Middle frontal gyrus (tissue), 1 donor: ENCODE measurements around the gene VAV3.

Experiments used
- DNase-seq: peaks from one replicate; pipeline ENCODE4 v3.0.0-alpha.2; 2015; ENCODE audit warnings: low spot score; ENCODE audit errors: extremely low spot score

VAV3 gene

DNA sequence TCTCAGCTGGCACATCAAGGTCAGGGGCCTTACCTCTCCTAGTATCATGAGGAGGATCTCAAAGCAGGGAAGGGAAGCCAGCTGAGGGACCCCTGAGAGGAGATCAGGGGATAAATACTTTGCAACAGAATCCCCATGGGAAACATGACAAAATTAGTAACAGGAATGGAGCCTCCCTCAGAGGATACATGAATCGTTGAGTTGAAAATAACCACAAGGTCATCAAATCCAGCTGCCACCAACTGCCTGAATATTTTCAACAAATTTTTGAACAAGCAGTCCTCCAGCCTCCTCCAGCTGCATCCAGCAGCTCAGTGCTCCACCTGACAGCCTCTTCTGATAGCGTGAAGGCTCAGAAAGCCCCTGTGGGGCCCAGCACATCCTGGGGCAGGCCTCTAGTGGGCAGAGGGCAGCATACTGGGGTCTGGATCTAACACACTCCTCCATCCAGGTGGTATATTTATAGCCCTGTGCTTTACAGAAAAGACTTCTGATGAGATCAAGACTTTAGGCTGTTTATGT, 419.9 kb downstream of the VAV3 start:
- no peak for DNase-seq

GRCh38 chr1:107544285-107544684, 420.7 kb downstream of the VAV3 start:
- DNase-seq = no peak

DNA sequence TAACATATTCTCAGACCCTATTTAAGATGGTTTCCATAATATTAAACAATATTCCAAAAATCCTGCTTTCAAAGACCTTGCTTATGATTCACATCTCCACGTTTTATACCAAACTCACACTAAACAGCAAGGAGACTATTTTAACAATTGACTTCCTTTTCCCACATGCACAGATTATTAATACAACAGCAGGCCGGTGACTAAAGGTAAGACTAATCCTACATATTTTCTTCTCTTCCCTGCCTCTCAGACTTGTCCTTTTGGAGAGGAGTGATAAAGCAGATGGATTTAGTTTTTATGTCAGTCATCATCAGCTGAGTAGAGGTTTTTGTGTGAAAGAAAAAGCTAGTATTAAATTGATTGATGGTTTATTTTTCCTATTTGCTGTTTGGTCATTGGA, 423.6 kb downstream of the VAV3 start:
- DNase-seq = no peak

- no peak for DNase-seq
These were observed 426.5 kb downstream of the VAV3 start for GRCh38 chr1:107538502-107538901.

DNA sequence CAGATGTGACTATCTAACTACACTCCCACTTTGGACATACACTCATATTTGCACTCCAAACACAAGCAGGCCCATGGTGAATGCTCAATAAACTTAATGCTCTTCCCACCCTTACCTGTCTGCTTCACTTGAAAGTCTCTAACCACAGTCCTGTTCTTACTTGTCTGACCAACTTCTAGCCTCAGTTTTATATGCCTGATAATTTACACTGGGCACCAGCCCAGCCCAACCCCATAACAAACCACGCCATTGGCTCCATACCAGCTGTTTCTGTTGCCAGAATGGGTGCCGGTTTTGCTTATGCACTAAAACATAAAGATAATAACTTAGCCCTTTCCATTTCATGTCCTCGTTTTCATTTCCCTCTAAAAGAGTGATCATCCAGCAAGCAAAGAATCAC, 428.7 kb downstream of the VAV3 start:
- no peak for DNase-seq

DNA sequence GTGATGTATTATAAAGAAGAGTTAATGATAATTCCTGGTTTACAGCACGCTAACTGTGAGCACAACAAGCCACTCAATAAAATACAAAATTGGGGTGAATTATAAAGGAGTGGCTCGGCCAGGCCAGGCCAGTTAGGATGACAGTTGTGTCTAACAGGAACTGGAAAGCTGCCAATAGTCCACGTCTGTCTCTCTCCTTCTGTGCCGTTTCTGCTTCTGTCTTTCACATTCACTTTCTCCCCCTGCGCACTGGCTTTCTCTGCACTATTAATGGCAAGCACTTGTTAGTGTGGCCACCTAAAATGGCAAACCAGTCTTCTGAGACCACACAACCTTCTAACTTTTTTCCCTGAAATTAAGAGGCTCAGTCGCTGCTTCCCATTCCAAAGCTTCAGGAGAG, 429.9 kb downstream of the VAV3 start:
- DNase-seq = no peak

- no peak for DNase-seq
These were observed 430.3 kb downstream of the VAV3 start for GRCh38 chr1:107534632-107535031.

- no peak for DNase-seq
These were observed 431.5 kb downstream of the VAV3 start for GRCh38 chr1:107533436-107533835.

- no peak for DNase-seq
These were observed 432.7 kb downstream of the VAV3 start for GRCh38 chr1:107532318-107532717.

GRCh38 chr1:107531065-107531908, 433.7 kb downstream of the VAV3 start:
- DNase-seq = no peak

GRCh38 chr1:107530543-107530942, 434.4 kb downstream of the VAV3 start:
- no peak for DNase-seq

- no peak for DNase-seq
These were observed 435.4 kb downstream of the VAV3 start for GRCh38 chr1:107529511-107530149.

GRCh38 chr1:107526524-107527198, 438.3 kb downstream of the VAV3 start:
- DNase-seq = no peak

GRCh38 chr1:107525961-107526360, 439.0 kb downstream of the VAV3 start:
- no peak for DNase-seq

DNA sequence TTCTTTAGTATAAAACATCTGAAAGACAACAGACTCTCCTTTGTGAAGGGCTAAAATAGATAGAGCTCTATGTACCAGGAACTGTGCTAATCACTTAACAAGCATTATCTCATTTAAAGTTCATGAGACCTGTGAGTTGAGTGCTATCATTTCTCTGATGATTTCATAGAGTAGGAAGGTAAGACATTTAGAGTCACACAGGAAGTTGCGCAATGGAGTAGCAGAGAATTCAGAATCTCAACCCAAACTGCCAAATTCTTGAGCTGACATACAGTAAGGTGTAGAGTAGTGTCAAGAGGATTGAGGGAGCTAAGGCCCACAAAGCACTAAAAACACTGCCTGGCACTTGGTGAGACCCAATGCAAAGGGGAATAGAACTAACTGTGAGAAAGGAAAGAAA, 439.8 kb downstream of the VAV3 start:
- no peak for DNase-seq

- DNase-seq = no peak
These were observed 440.7 kb downstream of the VAV3 start for GRCh38 chr1:107524301-107524700.

DNA sequence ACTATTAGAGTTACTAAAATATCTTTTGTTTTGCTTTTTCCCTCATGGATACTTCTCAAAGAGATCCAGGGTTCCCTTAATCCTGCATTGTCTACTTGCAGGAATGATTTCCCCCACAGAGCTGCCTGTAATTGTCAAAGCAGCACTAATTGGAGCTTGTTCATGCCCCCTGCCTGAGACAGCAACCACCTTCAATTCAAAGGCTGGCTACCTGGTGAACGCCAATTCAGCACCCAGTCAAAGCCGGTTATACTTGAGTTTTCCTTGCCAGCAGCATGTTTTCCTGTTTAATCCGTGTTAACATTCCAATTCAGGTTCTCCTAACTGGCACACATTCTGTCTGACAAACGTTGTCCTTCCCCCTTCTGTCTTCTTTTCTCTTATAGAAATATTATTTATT, 441.2 kb downstream of the VAV3 start:
- DNase-seq = no peak

DNA sequence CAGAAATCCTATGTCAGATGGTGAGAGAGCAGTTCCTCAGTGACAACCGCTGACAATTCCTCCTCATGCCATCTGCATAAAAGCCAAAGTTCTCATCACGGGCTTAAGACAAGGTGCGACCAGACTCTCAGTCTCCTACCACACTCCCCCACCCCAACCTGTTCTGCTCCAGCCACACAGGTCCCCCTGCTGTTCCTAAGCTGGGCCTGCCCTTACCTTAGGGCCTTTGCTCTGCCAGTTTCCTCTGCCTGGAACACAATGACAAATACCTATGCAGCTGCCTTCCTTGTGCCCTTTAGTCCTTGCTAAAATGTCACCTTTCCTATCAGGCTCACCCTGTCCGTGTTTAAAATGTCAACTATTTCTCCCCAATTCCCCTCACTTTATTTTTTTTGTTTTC, 441.9 kb downstream of the VAV3 start:
- no peak for DNase-seq
